ENCODE measurements around the gene ZNF366.

The ZNF366 gene

DNA sequence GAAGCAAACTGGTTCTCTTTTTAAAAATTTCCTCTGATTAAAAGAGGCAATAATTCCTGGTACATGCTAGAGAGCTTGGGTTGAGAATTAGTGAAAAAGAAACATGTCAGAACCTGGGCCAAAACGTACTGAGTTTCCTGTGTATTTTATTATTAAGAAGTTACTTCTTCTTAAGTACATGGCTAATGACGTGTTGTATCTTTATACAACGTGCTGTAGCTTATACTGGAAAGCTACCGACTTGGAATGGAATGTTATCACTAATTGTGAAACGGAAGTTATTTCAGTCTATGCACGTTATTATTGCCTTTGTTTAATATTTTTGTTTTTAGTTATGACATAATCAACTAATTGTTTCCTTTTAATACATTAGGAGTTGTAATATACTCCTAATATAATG, 43.1 kb downstream of the ZNF366 start:
- DNase-seq = no peak

- no peak for DNase-seq
Observed at GRCh38 chr5:72463449-72464052, 43.7 kb downstream of the ZNF366 start.

GRCh38 chr5:72460413-72460812, 46.8 kb downstream of the ZNF366 start:
- DNase-seq = no peak

- DNase-seq = no peak
Observed at GRCh38 chr5:72459913-72460312, 47.3 kb downstream of the ZNF366 start.

DNA sequence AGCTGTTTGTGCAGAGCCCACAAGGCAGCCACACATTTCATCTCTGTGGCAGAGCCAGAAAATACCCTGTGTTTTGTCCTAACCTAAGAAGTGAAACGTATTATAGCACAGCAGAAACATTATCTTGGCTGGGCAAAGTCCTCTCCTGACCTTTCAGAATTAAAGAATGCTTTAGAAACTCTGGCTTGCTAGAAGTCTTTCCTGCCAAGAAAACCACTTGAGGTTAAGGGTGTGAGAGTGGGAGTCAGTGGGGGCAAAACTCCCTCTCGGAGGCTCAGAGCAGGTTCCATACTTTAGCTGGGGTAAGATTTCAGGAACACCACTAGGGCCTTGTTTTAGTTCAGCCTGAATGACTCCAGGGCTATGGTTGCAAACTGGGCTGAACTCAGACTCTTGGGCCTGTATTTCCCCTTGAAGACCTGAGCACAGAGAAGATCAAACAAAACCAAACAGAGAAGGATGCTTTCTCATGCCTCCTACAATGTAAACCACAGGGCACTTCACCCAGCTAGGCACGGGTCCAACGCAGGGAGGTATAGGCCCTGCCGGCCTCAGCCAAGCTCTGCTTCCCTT, 48.0 kb downstream of the ZNF366 start:
- DNase-seq = no peak

DNA sequence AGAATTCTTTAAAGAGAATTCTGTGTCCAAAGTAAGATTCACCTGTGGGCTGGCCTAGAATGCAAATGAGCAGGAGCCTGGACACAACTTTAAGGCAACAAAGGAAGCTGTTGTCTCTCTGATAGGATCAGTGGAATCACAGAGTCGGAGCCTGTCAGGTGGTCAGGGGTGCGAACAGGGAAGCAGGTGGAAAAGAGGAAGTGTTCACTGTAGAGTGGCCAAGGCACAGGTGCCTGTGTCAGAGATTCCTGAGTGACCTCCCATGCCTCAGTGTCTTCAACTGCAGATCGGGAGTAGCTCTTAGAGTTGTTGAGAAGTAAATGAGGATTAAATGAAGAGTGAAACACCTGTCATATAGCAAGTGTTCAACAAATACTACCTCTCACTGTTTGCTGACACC, 48.8 kb downstream of the ZNF366 start:
- no peak for DNase-seq

DNA sequence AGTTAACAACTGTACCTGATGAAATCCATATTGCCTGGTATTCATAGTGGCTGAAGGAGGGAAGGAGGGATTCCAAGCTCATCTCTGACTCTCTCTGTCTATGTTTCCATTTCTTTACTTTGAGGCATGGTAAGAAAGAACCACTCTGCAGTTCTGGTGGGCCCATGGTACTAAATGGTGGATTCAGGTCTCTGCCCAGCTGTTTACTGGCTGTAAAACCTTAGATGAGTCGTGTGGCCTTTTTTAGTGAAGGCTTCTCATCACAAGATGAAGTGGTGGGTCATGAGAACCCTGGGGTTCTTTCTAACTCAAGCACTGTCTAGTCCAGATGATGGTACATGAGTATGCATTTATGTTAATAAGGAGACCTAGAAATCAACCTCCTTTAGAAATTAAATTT, 49.7 kb downstream of the ZNF366 start:
- no peak for DNase-seq

DNA sequence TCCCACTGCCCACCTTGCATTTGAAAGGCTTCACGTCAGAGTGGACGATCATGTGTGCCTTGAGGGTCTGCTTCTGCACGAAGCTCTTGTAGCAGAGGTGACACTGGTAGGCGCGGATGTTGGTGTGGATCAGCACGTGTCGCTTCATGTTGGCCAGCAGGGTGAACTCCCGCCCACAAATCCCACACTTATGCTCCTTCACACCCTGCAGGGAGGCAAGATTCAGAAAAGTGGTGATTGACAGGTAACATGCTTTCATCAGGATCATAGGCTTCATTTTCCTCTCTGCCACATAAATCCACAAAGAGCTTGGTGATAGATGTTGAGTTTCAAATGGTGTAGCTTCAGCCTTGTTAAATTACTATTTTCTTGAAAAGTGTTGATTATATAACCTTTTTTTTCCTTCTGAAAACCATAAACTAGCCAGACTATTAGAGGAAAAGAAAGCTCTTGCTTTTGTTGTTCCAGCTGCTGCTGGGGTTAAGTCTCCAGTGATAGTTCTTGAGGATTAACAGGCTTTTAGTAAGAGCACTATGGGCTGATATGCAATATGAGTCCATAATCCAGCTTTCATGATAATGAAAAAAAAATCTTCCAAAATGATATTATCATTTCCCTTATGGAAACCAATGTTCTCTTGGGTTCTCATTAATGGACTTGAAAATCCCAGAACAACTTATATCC, 50.7 kb downstream of the ZNF366 start:
- no peak for DNase-seq

DNA sequence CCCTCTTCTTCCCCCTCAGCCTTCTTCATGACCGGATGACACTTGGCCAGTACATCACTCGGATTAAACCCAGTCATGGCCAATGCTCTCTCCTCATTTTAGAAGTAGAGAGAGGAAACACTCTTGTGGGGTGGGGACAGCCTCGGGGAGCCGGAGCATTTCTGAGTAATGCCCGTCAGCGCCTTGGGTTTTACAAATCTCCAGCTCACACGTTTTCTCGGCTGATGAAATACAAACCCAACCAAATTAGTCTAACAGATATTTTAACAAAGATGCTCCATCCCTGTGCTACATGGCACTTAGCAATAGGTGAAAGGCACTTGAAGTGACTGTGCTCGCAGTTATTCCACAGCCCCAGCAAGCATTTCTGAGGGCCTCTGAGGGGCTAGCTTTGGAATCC, 51.7 kb downstream of the ZNF366 start:
- no peak for DNase-seq

GRCh38 chr5:72454996-72455395, 52.2 kb downstream of the ZNF366 start:
- no peak for DNase-seq

GRCh38 chr5:72453246-72453775, 53.9 kb downstream of the ZNF366 start:
- no peak for DNase-seq

- DNase-seq = peak; percentile 92
Observed at GRCh38 chr5:72452515-72453245, 54.5 kb downstream of the ZNF366 start.

DNA sequence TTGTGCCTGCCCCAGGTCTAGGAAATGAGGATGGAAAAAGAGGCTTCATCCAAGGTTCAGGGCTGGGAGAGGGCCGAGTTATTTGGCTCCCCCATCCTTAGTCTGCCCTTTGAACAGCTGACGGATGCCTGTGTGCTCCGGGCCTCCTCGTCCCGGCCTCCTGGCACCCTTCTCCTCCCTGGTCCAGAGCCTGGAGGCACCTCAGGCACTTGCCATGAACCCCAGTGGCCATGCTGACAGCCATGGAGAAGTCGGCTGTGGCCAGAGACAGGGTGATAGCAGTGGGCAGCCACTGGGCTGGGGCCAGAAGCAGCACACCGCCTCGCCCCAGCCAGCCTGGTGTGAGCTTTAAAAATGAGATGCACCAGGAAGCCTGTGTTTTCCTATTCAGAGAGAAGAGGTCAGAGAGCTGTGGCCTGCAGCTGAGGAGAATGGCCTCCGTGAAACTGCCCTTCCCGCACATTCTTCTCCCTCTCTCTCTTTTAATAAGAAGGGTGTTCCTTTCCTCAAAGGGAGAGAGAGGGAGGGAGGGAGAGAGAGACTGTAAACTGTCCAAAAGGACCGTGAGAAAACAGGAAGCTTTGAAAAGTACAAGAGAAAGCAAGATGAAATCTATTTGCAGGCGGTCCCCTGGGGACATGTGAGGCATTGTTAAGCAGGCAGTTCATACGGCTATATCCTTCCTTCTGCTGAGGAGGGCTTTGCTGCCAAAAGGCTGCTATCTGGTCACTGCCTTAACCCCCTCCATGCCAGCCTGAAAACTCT, 55.3 kb downstream of the ZNF366 start:
- DNase-seq = peak; percentile 67

DNA sequence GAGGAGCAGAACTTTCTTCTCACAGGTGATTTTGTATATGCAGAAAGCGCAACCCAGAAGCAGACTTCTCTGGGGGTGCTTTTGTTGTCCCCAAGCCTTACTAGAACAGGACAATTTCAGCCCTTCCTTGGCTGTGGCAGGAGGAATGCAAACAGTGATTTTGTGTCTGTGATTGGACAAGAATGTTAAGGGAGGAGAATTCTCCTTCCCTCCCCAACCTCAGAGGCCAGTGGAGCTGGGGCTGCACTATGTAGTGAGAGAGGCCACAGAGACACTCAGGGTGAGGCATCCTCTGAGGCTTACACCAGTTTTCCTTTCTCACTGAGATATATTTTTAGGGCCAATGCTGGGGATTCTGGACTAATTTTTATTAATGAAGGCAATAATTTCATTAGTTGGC, 58.8 kb downstream of the ZNF366 start:
- no peak for DNase-seq

DNA sequence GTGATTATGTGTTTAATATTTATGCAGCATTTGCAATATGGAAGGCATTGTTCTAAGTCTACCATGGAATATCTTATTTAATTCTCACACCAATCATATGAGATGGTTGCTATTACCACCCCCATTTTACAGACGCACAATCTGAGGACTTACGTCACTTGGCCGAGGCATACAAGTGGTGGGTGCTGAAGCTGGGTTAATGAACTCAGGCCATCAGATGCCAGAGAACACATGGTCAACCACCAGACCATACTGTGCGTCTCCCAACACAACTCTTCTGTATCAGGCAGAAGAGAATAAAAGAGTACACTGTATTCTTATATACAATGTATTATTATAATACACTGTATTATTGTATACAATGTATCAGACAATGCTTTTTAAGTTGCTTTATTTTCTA, 59.5 kb downstream of the ZNF366 start:
- DNase-seq = no peak

DNA sequence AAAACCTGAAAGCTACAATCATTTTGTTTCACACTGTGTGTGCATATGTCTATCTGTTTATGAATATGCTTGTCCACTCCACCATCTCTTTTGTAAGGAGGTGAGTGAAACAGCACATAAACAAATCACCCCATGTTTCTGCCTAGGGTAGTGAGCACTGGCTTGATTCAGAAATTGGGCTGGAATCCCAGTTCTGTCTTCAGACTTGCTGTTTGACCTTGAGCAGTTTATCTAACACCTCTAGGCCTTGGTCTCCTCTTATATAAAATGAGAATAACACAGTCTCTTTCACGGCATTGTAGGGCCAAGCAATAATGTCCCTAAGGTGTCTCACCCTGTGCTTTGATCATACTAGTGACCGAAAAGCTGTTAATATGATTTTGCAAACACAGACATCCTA, 61.2 kb downstream of the ZNF366 start:
- DNase-seq = no peak

GRCh38 chr5:72443883-72444282, 63.3 kb downstream of the ZNF366 start:
- DNase-seq = no peak

- no peak for DNase-seq
Observed at GRCh38 chr5:72441862-72442540, 65.2 kb downstream of the ZNF366 start.

DNA sequence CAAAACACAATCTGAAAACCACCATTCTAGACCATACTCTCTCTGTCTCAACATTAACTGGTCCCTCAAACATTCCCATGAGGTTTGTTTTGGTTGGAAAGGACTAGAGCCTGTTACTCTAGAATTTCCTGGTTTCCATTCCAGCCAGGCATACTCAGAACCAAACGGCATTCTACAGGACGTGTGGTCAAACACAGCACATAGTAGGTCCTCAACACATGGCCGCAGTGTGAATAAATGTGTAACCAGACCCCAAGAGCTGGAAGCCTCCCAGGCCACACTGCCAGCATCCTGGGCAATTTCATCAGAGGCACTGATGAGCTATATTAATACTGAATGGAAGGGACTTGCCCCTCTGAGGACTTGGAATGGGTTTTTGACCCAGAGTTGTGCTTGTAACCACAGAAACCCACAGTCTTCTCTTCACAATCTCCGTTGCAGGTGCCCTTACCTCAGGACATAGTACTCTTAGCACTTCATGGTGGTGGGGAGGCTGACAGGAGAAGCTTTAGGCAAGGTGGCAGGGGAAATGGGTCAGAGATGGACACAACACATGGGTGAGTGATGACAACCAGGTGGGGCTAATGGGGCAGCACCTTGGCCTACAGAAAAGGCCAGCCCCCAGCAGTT, 66.0 kb downstream of the ZNF366 start:
- DNase-seq = no peak

DNA sequence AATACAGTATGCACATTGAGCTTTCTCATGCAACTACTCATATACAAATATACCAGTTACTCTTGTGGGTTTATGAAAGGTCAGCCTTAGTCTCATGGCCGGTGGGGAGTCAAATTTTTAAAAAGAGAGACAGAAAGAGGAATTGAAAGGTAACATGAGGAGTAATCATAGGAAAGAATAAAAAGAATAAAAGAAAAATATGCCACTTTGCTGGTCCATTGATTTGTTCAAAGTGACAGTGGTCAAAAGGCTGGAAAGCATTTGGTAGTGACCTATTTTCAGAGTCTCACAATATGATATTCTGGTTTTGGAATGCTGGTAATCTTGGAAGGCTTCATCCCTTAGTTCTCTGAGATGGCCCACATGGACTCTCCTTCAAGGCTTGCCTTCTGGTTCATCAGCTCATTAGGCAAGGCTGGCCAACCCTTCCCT, 67.0 kb downstream of the ZNF366 start:
- no peak for DNase-seq

- no peak for DNase-seq
Observed at GRCh38 chr5:72439192-72439591, 68.0 kb downstream of the ZNF366 start.

DNA sequence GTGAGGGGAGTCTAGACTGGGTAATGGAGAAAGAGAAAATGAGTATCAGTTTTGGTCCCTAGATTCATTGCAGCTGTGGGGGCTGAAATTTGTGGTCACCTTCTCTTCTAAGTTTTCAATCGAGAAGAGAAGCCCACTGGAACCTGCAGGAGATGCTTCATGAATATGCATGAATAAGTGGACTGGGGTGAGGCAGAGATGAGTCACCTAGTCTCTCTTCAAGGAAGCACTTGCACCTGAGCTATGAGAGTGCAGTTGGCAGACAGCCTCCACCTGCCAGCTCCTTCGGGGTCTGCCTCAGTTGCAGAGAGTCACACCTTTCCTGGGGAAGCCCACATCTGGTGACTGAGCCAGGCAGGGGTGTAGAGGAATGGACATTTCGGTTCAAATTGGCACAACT, 69.1 kb downstream of the ZNF366 start:
- DNase-seq = no peak

All from islet precursor cell (in vitro differentiated cells).